Heart left ventricle (tissue), 16 donors: ENCODE measurements around the gene CZIB. TPM values are rescaled to one million over a fixed set of nuclear protein-coding genes. Genes with fewer than 3 reads are reported as not detected.
A peak's percentile ranks its signal among the peaks of the same experiment; 100 is the strongest.

Source experiments
- ATAC-seq, 4 donors: fragments of 200-7000 bp; cut with Tn5 transposase; one replicate each; pipeline ENCODE4 v1.9.1; 2020 to 2022; ENCODE audit warnings: moderate library complexity in 4 of 4, mild to moderate bottlenecking in 3 of 4, moderate number of reproducible peaks in 1 of 4
- DNase-seq, 5 donors: peaks; one replicate each; pipeline ENCODE4 v3.0.0-alpha.2; 2020
- H3K27ac ChIP-seq, 12 donors: fragments of 200-600 bp; sonication (generic) in 4 of 12; one replicate each; pipeline versions ENCODE4 v1.5.0 to v1.8.0; 2016 to 2022; ENCODE audit warnings: mild to moderate bottlenecking in 2 of 12
- H3K27me3 ChIP-seq, 9 donors: fragments of 200-600 bp; sonication (generic) in 2 of 9; one replicate each; pipeline versions ENCODE4 v1.5.1 to v1.8.0; 2016 to 2022; ENCODE audit warnings: mild to moderate bottlenecking in 3 of 9
- H3K36me3 ChIP-seq, 9 donors: fragments of 200-600 bp; sonication (generic) in 2 of 9; one replicate each; pipeline versions ENCODE4 v1.5.0 to v1.8.0; 2018 to 2022; ENCODE audit warnings: mild to moderate bottlenecking in 2 of 9
- H3K4me1 ChIP-seq, 12 donors: fragments of 200-600 bp; sonication (generic) in 4 of 12; one replicate each; pipeline versions ENCODE4 v1.5.0 to v1.8.0; 2016 to 2022; ENCODE audit warnings: mild to moderate bottlenecking in 3 of 12
- H3K4me3 ChIP-seq, 12 donors: fragments of 200-600 bp; sonication (generic) in 4 of 12; one replicate each; pipeline versions ENCODE4 v1.5.0 to v1.8.0; 2017 to 2022; ENCODE audit warnings: mild to moderate bottlenecking in 9 of 12, moderate library complexity in 4 of 12
- H3K9me3 ChIP-seq, 12 donors: fragments of 200-600 bp; sonication (generic) in 4 of 12; one replicate each; pipeline versions ENCODE4 v1.5.0 to v1.8.0; 2016 to 2022; ENCODE audit warnings: mild to moderate bottlenecking in 1 of 12
- CTCF ChIP-seq, 12 donors: fragments of 200-600 bp; sonication (generic) in 4 of 12; IDR thresholded peaks; one replicate each; pipeline versions ENCODE4 v1.5.0 to v1.8.0; 2018 to 2022; ENCODE audit warnings: antibody characterized with exemption in 12 of 12, mild to moderate bottlenecking in 5 of 12
- POLR2A ChIP-seq, 2 donors: fragments of 450-650 bp; IDR thresholded peaks; one replicate each; pipeline ENCODE4 v1.6.1; 2017; ENCODE audit warnings: antibody characterized with exemption in 2 of 2, mild to moderate bottlenecking in 2 of 2, moderate library complexity in 2 of 2
- WGBS, 4 donors: extraction: QIAGEN DNeasy Blood & Tissue Kit in 2 of 4; methylation state at CpG; one replicate each; pipeline versions ENCODE4 v1.1.5 to v1.1.7; 2013 to 2018; 5-methylcytosine and 5-hydroxymethylcytosine counted together
- intact Hi-C, 10 donors: fragments of 100-400 bp; cut with DNase I; formaldehyde crosslinking; loops; one replicate each; pipeline versions ENCODE4 v1.11.1 to v1.14.2; 2022
- polyA plus RNA-seq, 2 donors: library from polyadenylated mRNA; stranded (reverse); fragments of 200-250 nt; gene quantifications; one replicate each; pipeline ENCODE4 v1.2.3, GENCODE V29; 2013
- total RNA-seq, 9 donors: library from RNA; depleted of rRNA in 2 of 9; stranded (reverse); fragments of >200 nt in 2 of 9; fragmentation: NEBNext Ultra II Directional in 3 of 9; extraction: Animal tissue kit (Norgen Biotek cat#: 25700) in 3 of 9; gene quantifications; one replicate each; pipeline versions ENCODE4 v1.1.0 to v1.2.4, GENCODE V29; 2016 to 2023
- donor health status: ischemic (EF 13 %, LVEDD 7.1; RV severe dilation, severe dysfunction).
- donor health status: healthy with polysubstance abuse.
- donor health status: DM: no; HTN: yes; CAD: no.
- donor health status: DM: no; HTN: no; CAD: no.
- donor health status: ischemic (EF 25% LVEDD 6.9; RV normal size, moderate dysfunction).
- donor health status: ischemic (EF 25% LVEDD 5.7; RV mildly dilated, moderate dysfunction).
- donor health status: healthy.
- donor health status: DM: yes; HTN: yes; CAD: no.
- donor health status: ischemic (EF 35%, LVEDD 5.7; RV mildly dilated, moderate dysfunction).
- donor health status: nonischemic (EF 11% LVEDD 7.7; RV severe dilation, severe dysfunction).
- donor health status: DM: yes; HTN: yes; CAD: no.
- donor health status: PGD.
- donor health status: ischemic (EF 29% LVEDD 5.4; RV normal size, mild dysfunction).
- donor health status: nonischemic (EF 23%, LVEDD 6.1; RV moderate dilation, normal function).

CZIB gene
- total and polyA plus RNA-seq, 11 donors: 39.4 to 85.0 (median 46.1) TPM

DNA sequence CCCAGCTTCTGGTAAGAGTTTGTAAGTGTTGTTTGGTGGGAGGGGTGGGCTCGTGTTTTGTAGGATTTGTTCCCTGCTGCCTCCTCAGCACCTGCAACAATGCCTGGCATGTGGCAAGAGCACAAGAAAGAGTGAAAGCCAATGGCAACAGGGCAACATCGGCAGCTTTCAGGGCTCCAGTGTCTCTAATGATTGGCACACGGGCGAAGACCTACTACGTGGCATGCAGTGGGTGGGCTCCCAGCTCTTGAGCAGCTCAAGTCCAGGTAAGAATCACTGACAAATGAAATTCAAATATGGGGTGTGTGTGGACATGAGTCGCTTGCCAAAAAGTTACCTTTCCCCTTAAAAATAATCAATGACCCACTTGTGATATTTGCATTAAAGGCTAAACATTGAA lies 54.1 kb downstream of the CZIB start:
- H3K4me3 ChIP-seq: no peak overlapping the region
- intact Hi-C loops: no loop called here

DNA sequence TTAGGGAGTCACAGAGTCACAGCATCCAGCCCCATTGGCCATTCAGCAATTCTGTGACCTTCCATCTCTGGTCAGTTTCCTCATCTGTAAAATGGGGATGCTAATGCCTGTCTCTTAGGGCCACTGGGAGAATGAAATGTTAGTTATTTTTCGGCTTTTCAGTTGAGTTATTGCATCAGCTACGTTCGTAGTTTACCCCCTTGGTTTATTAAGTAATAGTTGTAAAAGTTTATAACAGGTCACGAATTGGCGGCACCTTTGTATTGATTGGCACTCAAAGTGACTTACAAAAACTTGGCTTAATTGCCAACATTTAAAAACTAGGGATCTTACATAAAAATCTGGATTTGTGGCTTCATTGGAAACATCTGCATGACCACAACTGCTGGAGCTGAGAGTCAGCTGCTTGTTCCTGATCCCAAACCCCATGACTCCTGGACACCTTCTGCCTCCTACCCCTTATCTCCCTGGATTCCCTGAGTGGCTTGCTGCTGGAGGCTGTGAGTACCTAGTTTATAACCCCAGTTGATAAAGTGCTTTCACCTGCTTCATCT lies 54.9 kb downstream of the CZIB start:
- WGBS, 4 donors: 81 to 93% (median 87%) methylated on average over 5 of the region's 5 CpGs
- Histone ChIP-seq H3K36me3 (no peaks in the 10 kb centered on the region), H3K9me3 (no peaks in the 10 kb centered on the region), H3K27me3 (peaks cover 0 to 4% (median 0%) of the 10 kb centered on the region in 9 donors), H3K27ac (no peak overlapping the region), H3K4me1 (peaks cover 0 to 14% (median 0%) of the 10 kb centered on the region in 12 donors), H3K4me3 (no peak overlapping the region)
- intact Hi-C loops: no loop called here
- TF ChIP-seq POLR2A (IDR thresholded peaks at IDR 0.05): no peak
- no peak for TF ChIP-seq CTCF (IDR thresholded peaks at IDR 0.05)
- ATAC-seq: peak in 2 of 4 donors; percentile 33 to 45
- DNase-seq: no peak

More for the DNA sequence above, 54.1 kb downstream of the CZIB start:
- DNase-seq (no peak), ATAC-seq (no peak)
- Histone ChIP-seq H3K9me3 (no peaks in the 10 kb centered on the region), H3K4me1 (peaks cover 0 to 14% (median 0%) of the 10 kb centered on the region in 12 donors), H3K36me3 (no peaks in the 10 kb centered on the region), H3K27me3 (peaks cover 0 to 4% (median 0%) of the 10 kb centered on the region in 9 donors), H3K27ac (no peak overlapping the region)
- no peak for TF ChIP-seq POLR2A (IDR thresholded peaks at IDR 0.05)
- TF ChIP-seq CTCF (IDR thresholded peaks at IDR 0.05): no peak
- WGBS, 4 donors: 82 to 87% (median 85%) methylated on average over 6 of the region's 6 CpGs

Other genes with a start within 250 kb of the CZIB start
- 10 to 100 TPM in 8 of 9 donors, 1 to 10 TPM in 1; 5.9 to 61.8 (median 18.5) TPM for gene PODN, start 158.4 kb downstream of the CZIB start, total RNA-seq
- 1 to 10 TPM; 5.2 to 9.8 TPM for gene PODN, start 158.4 kb downstream of the CZIB start, polyA plus RNA-seq
- 1 to 10 TPM in 1 of 9 donors, under 1 TPM in 6, not detected in 2; 0.08 to 1.1 (median 0.37) TPM for gene SLC1A7, start 78.0 kb downstream of the CZIB start, total RNA-seq
- gene SLC1A7, start 78.0 kb downstream of the CZIB start, polyA plus RNA-seq: under 1 TPM; 0.07 to 0.19 TPM
- 10 to 100 TPM; 24.2 to 62.3 (median 35.8) TPM for gene CPT2, start 23.8 kb downstream of the CZIB start, total RNA-seq
- gene CPT2, start 23.8 kb downstream of the CZIB start, polyA plus RNA-seq: 10 to 100 TPM; 14.7 to 19.6 TPM
- 10 to 100 TPM; 18.8 to 42.4 (median 21.6) TPM for gene MAGOH, start 17.9 kb upstream of the CZIB start, total RNA-seq
- gene MAGOH, start 17.9 kb upstream of the CZIB start, polyA plus RNA-seq: 10 to 100 TPM; 63.4 to 74.2 TPM
- gene LRP8, start 107.4 kb upstream of the CZIB start, total RNA-seq: 1 to 10 TPM in 8 of 9 donors, under 1 TPM in 1; 0.75 to 8.0 (median 1.7) TPM
- gene LRP8, start 107.4 kb upstream of the CZIB start, polyA plus RNA-seq: 1 to 10 TPM in 1 of 2 donors, under 1 TPM in 1; 0.27 to 2.8 TPM
- gene DMRTB1, start 238.8 kb upstream of the CZIB start, total RNA-seq: not detected
- not detected for gene DMRTB1, start 238.8 kb upstream of the CZIB start, polyA plus RNA-seq